ENCODE measurements around the gene DHRSX.
"Not testable (repeated sequence)": the region's sequence is repeated elsewhere in the genome, so short reads cannot be mapped to it uniquely, and the experiment has no call there.

DHRSX gene

GRCh38 chrX:2479420-2479780 is 21.4 kb downstream of the DHRSX start:
- in situ Hi-C loops (cut with MboI; ENCODE audit: low sequenced_read_pairs), result no loop called here

GRCh38 chrX:2478546-2479419 is 22.0 kb downstream of the DHRSX start:
- in situ Hi-C loops (cut with MboI; ENCODE audit: low sequenced_read_pairs), result no loop called here

GRCh38 chrX:2477313-2477712 is 23.5 kb downstream of the DHRSX start:
- in situ Hi-C loops (cut with MboI; ENCODE audit: low sequenced_read_pairs), result not testable (repeated sequence)

GRCh38 chrX:2474963-2475726 is 25.6 kb downstream of the DHRSX start:
- in situ Hi-C loops (cut with MboI; ENCODE audit: low sequenced_read_pairs), result no loop called here

- in situ Hi-C loops (cut with MboI; ENCODE audit: low sequenced_read_pairs), result no loop called here
Measured at GRCh38 chrX:2474280-2474962, 26.4 kb downstream of the DHRSX start.

GRCh38 chrX:2473064-2473463 is 27.7 kb downstream of the DHRSX start:
- in situ Hi-C loops (cut with MboI; ENCODE audit: low sequenced_read_pairs), result not testable (repeated sequence)

GRCh38 chrX:2471641-2472040 is 29.1 kb downstream of the DHRSX start:
- in situ Hi-C loops (cut with MboI; ENCODE audit: low sequenced_read_pairs), result no loop called here

- in situ Hi-C loops (cut with MboI; ENCODE audit: low sequenced_read_pairs), result not testable (repeated sequence)
Measured at GRCh38 chrX:2471126-2471525, 29.6 kb downstream of the DHRSX start.

- in situ Hi-C loops (cut with MboI; ENCODE audit: low sequenced_read_pairs), result not testable (repeated sequence)
Measured at GRCh38 chrX:2469852-2470251, 30.9 kb downstream of the DHRSX start.

- in situ Hi-C loops (cut with MboI; ENCODE audit: low sequenced_read_pairs), result no loop called here
Measured at GRCh38 chrX:2469196-2469685, 31.5 kb downstream of the DHRSX start.

- in situ Hi-C loops (cut with MboI; ENCODE audit: low sequenced_read_pairs), result no loop called here
Measured at GRCh38 chrX:2468261-2469195, 32.2 kb downstream of the DHRSX start.

- in situ Hi-C loops (cut with MboI; ENCODE audit: low sequenced_read_pairs), result no loop called here
Measured at GRCh38 chrX:2466876-2467656, 33.7 kb downstream of the DHRSX start.

GRCh38 chrX:2464677-2465166 is 36.1 kb downstream of the DHRSX start:
- in situ Hi-C loops (cut with MboI; ENCODE audit: low sequenced_read_pairs), result no loop called here

GRCh38 chrX:2463973-2464676 is 36.7 kb downstream of the DHRSX start:
- in situ Hi-C loops (cut with MboI; ENCODE audit: low sequenced_read_pairs), result no loop called here

- in situ Hi-C loops (cut with MboI; ENCODE audit: low sequenced_read_pairs), result not testable (repeated sequence)
Measured at GRCh38 chrX:2463481-2463880, 37.3 kb downstream of the DHRSX start.

GRCh38 chrX:2462780-2463179 is 38.0 kb downstream of the DHRSX start:
- in situ Hi-C loops (cut with MboI; ENCODE audit: low sequenced_read_pairs), result no loop called here

GRCh38 chrX:2462074-2462473 is 38.7 kb downstream of the DHRSX start:
- in situ Hi-C loops (cut with MboI; ENCODE audit: low sequenced_read_pairs), result no loop called here

GRCh38 chrX:2461711-2462016 is 39.1 kb downstream of the DHRSX start:
- in situ Hi-C loops (cut with MboI; ENCODE audit: low sequenced_read_pairs), result no loop called here
